HepG2 (cell line): ENCODE data around the gene TSKU. TPM values are rescaled to one million over a fixed set of nuclear protein-coding genes. Genes with fewer than 3 reads are reported as not detected.
"Not testable (repeated sequence)": the region's sequence is repeated elsewhere in the genome, so short reads cannot be mapped to it uniquely, and the experiment has no call there.

ENCODE experiments used
- ATAC-seq: fragments of 200-7000 bp; cut with Tn5 transposase; 3 replicates; pipeline ENCODE4 v1.9.1; 2020; ENCODE audit warnings: mild to moderate bottlenecking, moderate library complexity
- BruUV-seq: library from RNA; stranded (reverse); fragments of 400-500 nt; replicated peaks from 2 replicates; lab custom pipeline; 2021; lab: Mats Ljungman, UMichigan
- CTCF ChIA-PET: fragments of 300-600 bp; formaldehyde crosslinking; extraction: SDS; loops from one replicate; lab custom pipeline; 2021; ENCODE audit warnings: low total read pairs, inconsistent platforms, low intra/inter-chr PET ratio; lab: Yijun Ruan, JAX
- POLR2A ChIA-PET: fragments of 350-600 bp; sonication (Branson Sonifier 250); formaldehyde crosslinking; loops from one replicate; lab custom pipeline; 2020; ENCODE audit warnings: antibody characterized with exemption, inconsistent platforms; lab: Yijun Ruan, JAX
- DNase-seq: peaks from one replicate; pipeline ENCODE4 v3.0.0-alpha.2; 2015; ENCODE audit warnings: low spot score
- FAIRE-seq: peaks from 3 replicates; lab custom pipeline; 2011; peaks lifted over from hg19 to GRCh38; lab: Jason Lieb, UNC
- H2AFZ ChIP-seq: one replicate; pipeline ENCODE4 v1.6.1; 2011; ENCODE audit warnings: low read length, inconsistent platforms
- H3K27ac ChIP-seq: fragments of 300-600 bp; 3 replicates; pipeline ENCODE4 v1.8.0; 2011; ENCODE audit warnings: mixed run types, mild to moderate bottlenecking, mixed read lengths, low read length, inconsistent platforms; ENCODE audit not compliant: insufficient read depth; ENCODE audit errors: extremely low read length
- H3K27me3 ChIP-seq, 2 experiments: fragments of 200-600 bp in 1 of 2; 2 replicates in 1 of 2; 3 replicates in 1 of 2; pipeline versions ENCODE4 v1.6.0 to v1.8.0; 2011; ENCODE audit warnings: low read length in 2 of 2, mild to moderate bottlenecking in 2 of 2, moderate library complexity in 2 of 2, inconsistent platforms in 1 of 2; ENCODE audit not compliant: insufficient read depth in 2 of 2, control insufficient read depth in 1 of 2
- H3K36me3 ChIP-seq, 2 experiments: fragments of 200-600 bp in 1 of 2; replicated peaks in 1 of 2; 2 replicates in 1 of 2; 3 replicates in 1 of 2; pipeline versions ENCODE4 v1.5.1 to v1.8.0; 2011; ENCODE audit warnings: low read length in 2 of 2, inconsistent platforms in 1 of 2; ENCODE audit not compliant: insufficient read depth in 2 of 2, control insufficient read depth in 1 of 2
- H3K4me1 ChIP-seq: 2 replicates; pipeline ENCODE4 v1.5.1; 2012; ENCODE audit warnings: low read length, inconsistent platforms; ENCODE audit not compliant: insufficient read depth
- H3K4me2 ChIP-seq: 2 replicates; pipeline ENCODE4 v1.6.0; 2011; ENCODE audit warnings: low read depth, low read length, inconsistent platforms
- H3K4me3 ChIP-seq, 3 experiments: fragments of 200-600 bp in 1 of 3; sonication (generic), shearing (Covaris generic) in 1 of 3; replicated peaks in 1 of 3; 2 replicates each; pipeline ENCODE4 v1.5.1; 2011 to 2016; ENCODE audit warnings: low read length in 3 of 3, inconsistent platforms in 2 of 3, low read depth in 2 of 3, mild to moderate bottlenecking in 2 of 3, control low read depth in 1 of 3, mixed read lengths in 1 of 3; ENCODE audit not compliant: insufficient read depth in 1 of 3
- H3K79me2 ChIP-seq: one replicate; pipeline ENCODE4 v1.6.1; 2011; ENCODE audit warnings: low read length, inconsistent platforms; ENCODE audit not compliant: insufficient read depth
- H3K9ac ChIP-seq: 2 replicates; pipeline ENCODE4 v1.6.0; 2011; ENCODE audit warnings: mild to moderate bottlenecking, low read depth, low read length, inconsistent platforms; ENCODE audit not compliant: insufficient read depth
- H3K9me3 ChIP-seq: 2 replicates; pipeline ENCODE4 v1.5.1; 2012; ENCODE audit warnings: mild to moderate bottlenecking, low read length
- H4K20me1 ChIP-seq: 2 replicates; pipeline ENCODE4 v1.6.0; 2011; ENCODE audit warnings: inconsistent platforms, mild to moderate bottlenecking, low read length, moderate library complexity; ENCODE audit not compliant: insufficient read depth
- ATF7-NPFF ChIP-seq: sonication (generic); formaldehyde crosslinking; IDR thresholded peaks from 2 replicates; pipeline ENCODE4 v1.8.1; 2023; ENCODE audit warnings: mild to moderate bottlenecking, low read depth, missing genetic modification reagents, moderate library complexity
- CEBPB ChIP-seq: IDR thresholded peaks from 2 replicates; pipeline ENCODE4 v1.6.1; 2011; ENCODE audit warnings: low read depth, low read length, improper control_type of control experiment, borderline replicate concordance
- NR2C2 ChIP-seq: sonication (generic); formaldehyde crosslinking; IDR thresholded peaks from 2 replicates; pipeline ENCODE4 v1.4.0; 2020; ENCODE audit warnings: missing genetic modification reagents, mild to moderate bottlenecking, moderate library complexity, borderline replicate concordance
- RARG ChIP-seq: sonication (generic); formaldehyde crosslinking; IDR thresholded peaks from 2 replicates; pipeline ENCODE4 v1.4.0; 2020; ENCODE audit warnings: low read depth, mild to moderate bottlenecking, missing genetic modification reagents
- ZFP37 ChIP-seq: sonication (generic); formaldehyde crosslinking; IDR thresholded peaks from 2 replicates; pipeline ENCODE4 v1.4.0; 2020; ENCODE audit warnings: missing genetic modification reagents, borderline replicate concordance
- ZNF547 ChIP-seq: sonication (generic); formaldehyde crosslinking; IDR thresholded peaks from 2 replicates; pipeline ENCODE4 v1.5.1; 2020; ENCODE audit warnings: mild to moderate bottlenecking, missing genetic modification reagents
- WGBS: methylation state at CpG from one replicate; pipeline ENCODE4 v1.1.6; 2017; ENCODE audit warnings: low lambda C conversion rate; 5-methylcytosine and 5-hydroxymethylcytosine counted together
- in situ Hi-C: cut with HindIII; loops from 2 replicates; pipeline ENCODE4 v1.10.0; 2017; ENCODE audit warnings: low pct_unique_long_range_greater_than_20kb; ENCODE audit not compliant: extremely low pct_ligation_motif_present
- intact Hi-C: fragments of 100-400 bp; cut with micrococcal nuclease; formaldehyde crosslinking; loops from one replicate; pipeline ENCODE4 v1.10.0; 2022; ENCODE audit not compliant: unreplicated experiment
- polyA plus RNA-seq, 8 experiments: library from polyadenylated mRNA; depleted of rRNA in 3 of 8; stranded (reverse) in 7 of 8; unstranded in 1 of 8; fragments of >200 nt; fragmentation: Illumina TruSeq in 4 of 8; extraction: Trizol in 4 of 8; gene quantifications; 2 replicates each; pipeline versions ENCODE4 v1.2.1 to v1.2.3, GENCODE V29; 2011 to 2016; ENCODE audit warnings: low read depth in 4 of 8, missing spikeins in 1 of 8, mixed read lengths in 1 of 8; ENCODE audit not compliant: insufficient read depth in 1 of 8
- total RNA-seq, 5 experiments: library from RNA; depleted of rRNA; stranded (reverse); fragments of >200 nt; fragmentation: Illumina TruSeq; extraction: Trizol; gene quantifications; 2 replicates each; pipeline ENCODE4 v1.2.3, GENCODE V29; 2016; ENCODE audit warnings: low read depth in 1 of 5

Gene TSKU
- total and polyA plus RNA-seq, 2 of the 13 experiments (the other 11 are each of a cell fraction or from before 2014, with no cell fraction given): 20.3 to 21.4 TPM

DNA sequence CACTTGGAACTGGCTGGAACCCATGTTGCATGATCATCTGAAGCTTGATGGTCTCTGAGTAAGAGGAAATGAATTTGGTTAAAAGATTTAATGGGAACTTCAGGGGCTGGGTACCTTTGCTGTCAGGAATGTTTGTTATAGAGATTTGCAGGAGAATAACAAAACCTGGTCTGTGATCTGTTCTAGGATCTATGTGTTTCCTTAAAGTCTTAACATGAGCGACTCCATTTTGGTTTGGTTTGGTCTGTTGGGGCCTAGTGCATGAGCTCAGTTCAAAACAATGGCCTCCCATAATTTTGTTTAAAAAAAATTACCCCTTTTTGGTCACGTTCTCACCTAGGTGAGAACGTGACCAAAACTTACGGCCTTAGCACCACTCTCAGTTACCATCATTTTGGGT, 28.1 kb downstream of the TSKU start:
- BruUV-seq: no TSS peak
- in situ Hi-C loops: no loop called here
- Histone ChIP-seq H3K36me3 (no peaks in the 10 kb centered on the region), H3K9me3 (peaks cover 22% of the 10 kb centered on the region), H3K4me3 (no peak overlapping the region), H3K4me2 (no peak overlapping the region), H3K27me3 (peaks cover 4 to 15% of the 10 kb centered on the region in 2 experiments; a peak in 4 of 5 replicates), H3K27ac (no peak overlapping the region), H3K4me1 (peaks cover 9% of the 10 kb centered on the region; the same call in 1 of the 2 replicates), H3K79me2 (no peaks in the 10 kb centered on the region), H3K9ac (no peak overlapping the region), H4K20me1 (no peaks in the 10 kb centered on the region), H2AFZ (no peak overlapping the region)
- ChIA-PET CTCF (no interaction called here), POLR2A (no interaction called here)
- no peak for TF ChIP-seq ZFP37 (CRISPR knock-in tag)
- no peak for TF ChIP-seq ATF7-NPFF (CRISPR knock-in tag)
- FAIRE-seq (no peak), ATAC-seq (no peak), DNase-seq (no peak)
- intact Hi-C loops: no loop called here
- WGBS: 43% methylated on average over 4 of the region's 4 CpGs

DNA sequence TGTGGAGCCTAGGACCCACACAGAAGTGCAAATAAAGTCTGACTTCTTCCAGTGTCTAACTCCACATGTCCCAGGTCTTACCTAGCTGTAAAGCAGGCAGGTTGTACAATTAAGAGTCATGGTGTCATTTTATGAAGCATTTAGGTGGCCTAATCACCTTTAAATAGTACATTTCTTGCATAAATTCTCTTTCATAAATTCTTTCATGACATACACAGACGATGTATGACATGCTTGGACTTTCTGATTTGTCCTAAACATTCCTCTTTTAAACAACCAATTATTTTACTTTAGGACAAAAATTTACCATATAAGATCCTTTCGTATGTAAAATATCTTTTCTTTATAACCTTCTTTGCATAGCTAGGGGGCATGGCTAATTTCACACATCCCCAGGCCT, 31.3 kb downstream of the TSKU start:
- intact Hi-C loops: no loop called here
- no peak for FAIRE-seq
- 55% methylated on average over 2 of the region's 2 CpGs for WGBS
- Histone ChIP-seq H3K9me3 (peaks cover 31% of the 10 kb centered on the region), H3K27ac (no peak overlapping the region), H3K9ac (no peak overlapping the region), H2AFZ (no peak overlapping the region), H3K36me3 (no peaks in the 10 kb centered on the region), H3K27me3 (no peaks in the 10 kb centered on the region), H3K4me1 (0 out of 2 replicates have a peak, but pooled peaks cover 4% of the 10 kb centered on the region), H3K79me2 (no peaks in the 10 kb centered on the region), H3K4me3 (no peak overlapping the region), H3K4me2 (no peak overlapping the region), H4K20me1 (no peaks in the 10 kb centered on the region)
- TF ChIP-seq NR2C2 (no peak), CEBPB (no peak), ZNF547 (CRISPR knock-in tag) (no peak), RARG (CRISPR knock-in tag) (no peak)
- DNase-seq: no peak
- in situ Hi-C loops: no loop called here
- no TSS peak for BruUV-seq
- ChIA-PET CTCF (no interaction called here), POLR2A (no interaction called here)
- ATAC-seq: no peak

DNA sequence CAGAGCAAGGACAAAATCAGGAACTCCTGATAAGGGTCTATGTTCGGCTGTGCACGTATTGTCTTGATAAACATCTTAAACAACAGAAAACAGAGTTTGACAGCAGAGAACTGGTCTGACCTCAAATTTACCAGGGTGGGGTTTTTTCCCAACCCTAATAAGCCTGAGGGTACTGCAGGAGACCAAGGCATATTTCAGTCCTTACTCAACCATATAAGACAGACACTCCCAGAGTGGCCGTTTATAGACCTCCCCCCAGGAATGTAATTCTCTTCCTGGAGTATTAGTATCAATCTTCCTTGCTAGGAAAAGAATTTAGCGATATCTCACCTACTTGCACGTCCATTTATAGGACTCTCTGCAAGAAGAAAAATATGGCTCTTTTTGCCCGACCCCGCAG, 32.5 kb downstream of the TSKU start:
- H2AFZ ChIP-seq, H3K79me2 ChIP-seq, H4K20me1 ChIP-seq, CTCF ChIA-PET, POLR2A ChIA-PET, in situ Hi-C loops, H3K9ac ChIP-seq, H3K4me2 ChIP-seq, DNase-seq, H3K27me3 ChIP-seq, H3K27ac ChIP-seq, ATAC-seq, H3K4me1 ChIP-seq, FAIRE-seq, H3K4me3 ChIP-seq, intact Hi-C loops, H3K36me3 ChIP-seq, BruUV-seq: not testable (repeated sequence)
- H3K9me3 ChIP-seq: peaks cover 31% of the 10 kb centered on the region
- WGBS: 54% methylated on average over 7 of the region's 7 CpGs
